Activated CD8-positive, alpha-beta memory T cell treated with anti-CD3 and anti-CD28 coated beads for 48 hours (primary cell): ENCODE results near the gene MARCHF6.
"Not testable (repeated sequence)": the region's sequence is repeated elsewhere in the genome, so short reads cannot be mapped to it uniquely, and the experiment has no call there.

ENCODE experiments used
- DNase-seq, 3 experiments: peaks; one replicate each; pipeline ENCODE4 v3.0.0-alpha.2; 2020; ENCODE audit warnings: low read depth in 2 of 3, low spot score in 2 of 3

The MARCHF6 gene

DNA sequence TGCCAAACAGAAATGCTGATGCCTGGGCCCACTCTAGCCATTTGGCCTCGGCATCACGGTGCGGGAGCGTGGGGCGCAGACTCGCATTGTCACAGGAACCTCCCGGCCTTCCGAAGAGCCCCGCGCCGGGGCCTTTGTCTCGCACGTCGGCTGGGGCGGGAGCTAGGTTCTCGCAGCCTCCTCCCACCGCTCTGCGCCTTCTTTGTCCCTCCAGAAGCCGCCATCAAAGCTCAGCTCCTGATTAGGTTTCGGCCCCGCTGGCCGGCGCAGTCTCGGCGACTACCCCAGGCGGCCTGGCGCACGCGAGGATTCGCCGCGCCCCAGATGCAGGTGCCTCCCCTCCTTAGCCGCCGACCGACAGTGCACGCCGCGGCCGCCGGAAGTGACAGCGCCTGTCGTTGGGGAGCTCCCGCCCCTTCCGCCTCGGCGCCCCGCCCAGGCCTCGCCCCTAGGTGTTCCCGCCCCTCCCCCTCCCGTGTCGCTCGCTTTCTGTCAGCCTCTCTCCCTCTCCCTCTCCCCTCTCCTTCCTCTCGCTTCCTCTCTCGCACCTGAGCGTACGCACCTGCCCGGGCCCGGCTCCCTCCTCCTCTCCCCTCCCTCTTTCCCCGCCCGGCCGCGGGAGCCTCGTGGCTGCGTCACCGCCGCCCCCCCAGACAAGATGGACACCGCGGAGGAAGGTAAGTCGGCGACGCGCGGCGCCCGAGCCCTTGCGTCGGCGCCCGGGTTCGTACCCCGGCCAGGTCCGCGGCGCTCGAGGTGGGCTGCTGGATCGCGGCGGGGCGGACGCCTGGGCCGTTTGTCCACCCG, at the start of gene MARCHF6:
TSS of gene MARCHF6 (plus strand) at position 455 of the 807 bp plus-strand sequence. CDS start at position 659, 204 bp downstream.
- DNase-seq: peak; percentile 88 to 89 (median 88)

GRCh38 chr5:10303699-10304170, 49.8 kb upstream of the MARCHF6 start:
- DNase-seq: no peak

- no peak for DNase-seq
Observed at GRCh38 chr5:10304932-10305331, 48.6 kb upstream of the MARCHF6 start.

GRCh38 chr5:10306114-10306513, 47.4 kb upstream of the MARCHF6 start:
- no peak for DNase-seq

GRCh38 chr5:10306806-10307205, 46.7 kb upstream of the MARCHF6 start:
- no peak for DNase-seq

DNA sequence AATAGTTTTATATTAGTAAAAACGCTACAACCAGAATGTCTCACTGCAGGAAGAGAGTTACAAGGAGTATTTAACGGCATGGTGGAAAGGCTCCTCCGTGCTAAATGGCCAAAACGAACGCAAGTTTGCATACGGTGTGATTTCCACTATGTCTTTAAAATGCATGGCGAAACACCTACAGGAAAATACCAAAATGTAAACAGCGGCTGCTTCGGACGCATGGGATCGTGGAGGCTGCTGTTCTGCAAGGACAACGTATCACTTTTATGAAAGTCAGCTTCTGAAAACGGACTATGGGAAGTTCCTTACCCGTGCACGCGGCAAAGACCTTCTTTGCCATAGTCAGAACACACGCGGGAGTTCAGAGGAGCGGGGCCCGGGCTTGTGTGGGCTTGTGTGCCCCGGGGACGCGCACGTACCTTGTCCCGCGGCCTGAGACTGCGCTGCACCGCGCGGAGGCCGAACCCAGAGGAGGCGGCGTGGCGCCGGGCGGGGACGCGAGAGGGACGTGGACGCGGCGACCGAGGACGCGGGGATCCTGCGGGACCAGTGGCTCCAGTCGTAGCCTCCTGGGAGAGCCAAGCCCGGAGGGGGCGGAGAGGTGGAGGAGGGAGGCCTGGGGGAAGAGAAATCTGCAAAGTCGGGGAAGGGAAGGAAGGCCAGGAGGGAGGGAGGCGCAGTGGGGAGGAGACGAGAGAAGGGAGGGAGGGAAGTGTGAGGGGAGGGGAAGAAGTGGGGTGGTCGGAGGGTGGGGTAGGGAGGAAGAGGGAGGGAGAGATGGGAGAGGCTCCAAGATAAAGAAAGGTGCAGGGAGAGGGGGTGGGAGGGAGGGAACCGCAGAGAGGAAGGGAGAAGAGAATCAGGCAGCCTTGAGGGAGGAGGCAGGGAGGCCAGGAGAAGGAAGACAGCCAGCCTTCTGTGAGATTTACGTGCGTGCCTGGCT, 46.0 kb upstream of the MARCHF6 start, which contains the start of gene CMBL:
TSS of gene CMBL (minus strand) at position 697 of the 943 bp plus-strand sequence. CDS start 17,140 bp downstream, outside the sequence.
- no peak for DNase-seq

GRCh38 chr5:10308844-10309243, 44.7 kb upstream of the MARCHF6 start:
- DNase-seq: no peak

GRCh38 chr5:10310066-10310779, 43.3 kb upstream of the MARCHF6 start:
- DNase-seq: no peak

DNA sequence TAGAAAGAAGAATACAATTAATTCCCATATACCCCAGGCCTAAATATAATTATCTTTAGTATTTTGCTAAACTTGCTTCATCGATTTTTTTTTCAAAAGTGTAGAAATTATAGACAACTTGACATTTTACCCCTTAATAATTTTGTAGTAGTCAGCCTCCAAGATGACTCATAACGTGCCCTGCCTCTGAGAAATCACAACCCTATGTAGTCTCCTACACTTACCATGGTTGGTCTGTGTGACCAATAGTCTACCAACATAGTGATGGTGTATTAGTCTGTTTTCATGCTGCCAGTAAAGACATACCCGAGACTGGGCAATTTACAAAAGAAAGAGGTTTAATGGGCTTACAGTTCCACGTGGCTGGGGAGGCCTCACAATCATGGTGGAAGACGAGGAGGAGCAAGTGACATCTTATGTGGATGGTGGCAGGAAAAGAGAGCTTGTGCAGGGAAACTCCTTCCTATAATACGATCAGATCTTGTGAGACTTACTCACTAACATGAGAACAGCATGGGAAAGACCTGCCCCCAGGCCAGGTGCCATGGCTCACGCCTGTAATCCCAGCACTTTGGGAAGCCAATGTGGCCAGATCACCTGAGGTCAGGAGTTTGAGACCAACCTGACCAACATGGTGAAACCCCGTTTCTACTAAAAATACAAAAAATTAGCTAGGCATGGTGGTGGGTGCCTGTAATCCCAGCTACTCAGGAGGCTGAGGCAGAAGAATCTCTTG, 42.5 kb upstream of the MARCHF6 start:
- not testable (repeated sequence) for DNase-seq

DNA sequence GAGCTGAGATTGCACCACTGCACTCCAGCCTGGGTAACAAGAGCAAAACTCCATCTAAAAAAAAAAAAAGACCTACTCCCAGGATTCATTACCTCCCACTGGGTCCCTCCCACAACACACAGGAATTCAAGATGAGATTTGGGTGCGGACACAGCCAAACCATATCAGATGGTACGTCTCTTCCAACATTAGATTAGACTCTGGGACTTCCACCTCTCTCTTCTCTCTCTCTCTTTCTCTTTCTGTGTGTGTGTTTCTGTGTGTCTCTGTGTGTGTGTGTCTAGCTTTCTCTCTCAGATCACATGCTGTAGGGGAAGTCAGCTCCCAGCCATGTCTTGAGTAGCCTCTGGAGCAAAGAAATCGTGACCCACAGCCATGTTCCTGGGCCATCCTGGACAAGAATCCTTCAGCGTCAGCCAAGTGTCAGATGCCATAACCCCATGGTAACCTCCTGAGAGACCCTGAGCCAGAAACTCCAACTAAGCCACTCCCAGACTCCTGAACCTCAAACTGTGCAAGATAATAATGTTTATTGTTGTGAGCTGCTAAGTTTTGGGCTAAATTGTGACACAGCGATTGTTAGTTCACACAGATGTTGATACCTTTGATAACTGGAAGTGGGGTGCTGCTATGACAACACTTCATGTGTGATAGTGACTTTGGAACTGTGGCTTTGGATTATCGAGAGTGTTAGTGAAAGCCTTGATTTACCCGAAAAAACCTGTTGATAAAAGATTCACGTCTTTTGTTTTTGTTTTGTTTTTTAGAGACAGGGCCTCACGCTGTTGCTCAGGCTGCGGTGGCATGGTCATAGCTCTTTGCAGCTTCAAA, 41.7 kb upstream of the MARCHF6 start:
- DNase-seq: no peak

DNA sequence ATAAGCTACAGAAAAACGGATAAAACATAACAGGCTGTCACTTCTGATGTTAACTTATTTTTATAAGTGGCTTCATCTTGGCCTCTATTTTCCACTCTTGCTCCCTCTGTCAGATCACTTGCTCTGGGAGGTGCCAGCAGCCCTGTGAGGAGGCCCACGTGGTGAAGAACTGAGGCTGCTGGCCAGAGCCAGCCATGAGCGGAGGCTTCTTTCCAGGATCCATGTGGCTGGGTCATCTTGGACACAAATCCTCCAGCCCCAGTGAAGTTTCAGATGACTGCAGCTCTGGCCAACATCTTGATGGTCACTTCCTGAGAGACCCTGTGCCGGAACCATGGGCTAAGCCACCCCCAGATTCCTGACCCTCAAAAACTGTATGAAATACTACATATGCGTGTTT, 38.3 kb upstream of the MARCHF6 start:
- DNase-seq: no peak

DNA sequence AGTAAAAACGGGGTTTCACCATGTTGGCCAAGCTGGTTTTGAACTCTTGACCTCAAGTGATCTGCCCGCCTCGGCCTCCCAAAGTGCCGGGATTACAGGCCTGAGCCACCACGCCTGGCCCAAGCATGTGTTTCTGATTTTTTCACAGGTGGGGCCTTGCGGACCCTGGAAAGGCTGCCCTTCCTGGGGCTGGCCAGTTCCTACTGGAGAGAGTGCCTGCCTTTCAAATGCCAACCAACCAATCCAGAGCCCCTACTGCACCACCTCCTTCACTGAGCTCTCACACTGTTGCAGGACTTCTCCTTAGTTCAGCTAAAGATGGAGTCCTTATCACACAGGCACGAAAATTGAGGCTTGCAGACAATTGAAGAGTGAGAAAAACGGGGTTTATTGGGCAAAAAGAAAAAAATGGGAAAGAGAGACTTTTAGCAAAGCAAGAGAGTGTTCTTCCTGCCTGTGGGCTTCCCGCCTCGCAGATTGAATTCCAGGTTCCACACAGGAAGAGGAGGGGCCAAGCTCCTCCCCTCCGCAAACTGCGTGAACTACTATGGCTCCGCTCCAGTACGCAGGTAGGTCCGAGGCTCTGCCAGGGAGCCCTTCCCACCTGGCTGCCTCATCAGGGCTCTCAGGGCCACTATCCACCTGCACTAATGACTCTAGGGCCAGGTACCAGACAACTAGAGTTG, 37.5 kb upstream of the MARCHF6 start:
- DNase-seq: no peak

DNA sequence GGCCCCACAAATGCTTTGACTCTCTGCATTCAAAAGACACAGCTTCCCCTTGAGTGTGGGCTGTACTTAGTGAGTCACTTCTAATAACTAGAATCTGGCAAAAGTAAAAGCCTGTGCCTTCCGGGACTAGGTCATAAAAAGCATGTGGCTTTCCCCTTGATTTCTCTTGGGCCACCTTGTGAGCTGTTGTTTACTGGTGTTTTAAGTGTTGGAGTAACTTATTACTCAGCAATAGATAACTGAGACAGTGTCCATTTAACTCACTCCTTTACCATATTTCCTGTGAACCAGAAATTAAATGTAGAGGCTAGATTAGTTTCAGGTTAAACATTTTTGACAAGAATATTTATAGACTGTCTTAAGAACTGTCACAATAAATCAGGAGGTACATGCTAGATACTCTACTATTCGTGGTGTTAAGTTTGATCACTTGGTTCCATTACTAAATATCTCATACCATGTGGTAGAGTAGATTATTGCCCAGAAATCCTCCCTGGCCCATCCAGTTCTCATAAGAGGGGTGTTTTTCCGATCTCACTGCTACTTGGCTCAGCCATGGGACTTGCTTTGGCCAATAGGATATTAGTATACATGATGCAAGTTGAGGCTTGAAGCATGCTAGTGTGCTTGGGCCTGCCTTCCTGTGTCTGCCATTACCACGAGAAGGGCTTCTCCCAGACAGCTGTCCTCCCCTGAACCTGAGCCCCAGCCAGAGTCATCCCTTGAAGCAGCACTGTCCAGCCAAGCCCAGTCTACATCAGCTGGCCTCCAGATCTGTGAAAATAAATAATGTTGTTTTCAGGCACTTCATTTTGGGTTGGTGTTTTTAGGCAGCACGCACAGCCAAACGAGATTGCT, 35.4 kb upstream of the MARCHF6 start:
- DNase-seq: no peak

- no peak for DNase-seq
Observed at GRCh38 chr5:10319202-10319851, 34.2 kb upstream of the MARCHF6 start.

- DNase-seq: no peak
Observed at GRCh38 chr5:10320793-10321192, 32.7 kb upstream of the MARCHF6 start.

GRCh38 chr5:10321882-10322281, 31.6 kb upstream of the MARCHF6 start:
- no peak for DNase-seq
